ENCODE measurements around the gene BEND7. TPM values are rescaled to one million over a fixed set of nuclear protein-coding genes. Genes with fewer than 3 reads are reported as not detected.

Gene BEND7
- total and polyA plus RNA-seq, 2 of the 8 experiments (the other 6 are each of a cell fraction or from before 2014, with no cell fraction given) = 1.9 to 8.2 TPM

DNA sequence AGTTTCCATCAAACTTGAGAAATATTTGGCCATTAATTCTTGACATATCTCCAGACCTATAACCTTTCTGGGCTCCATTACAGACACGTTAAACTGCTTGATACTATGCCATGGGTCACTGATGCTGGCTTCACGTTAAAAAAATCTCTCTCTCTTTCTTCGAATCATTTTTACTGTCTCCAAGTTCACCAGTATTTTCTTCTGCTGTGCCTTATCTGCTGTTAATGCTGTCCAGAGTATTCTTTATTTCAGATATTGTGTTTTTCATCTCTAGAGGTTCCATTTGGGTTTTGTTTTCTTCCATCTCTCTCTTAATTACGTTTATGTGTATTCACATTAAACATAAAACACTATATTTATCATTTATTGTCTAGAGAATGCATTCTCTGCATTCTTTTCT is 45.1 kb upstream of the BEND7 start (continued):
- TF ChIP-seq, protein P1, sequence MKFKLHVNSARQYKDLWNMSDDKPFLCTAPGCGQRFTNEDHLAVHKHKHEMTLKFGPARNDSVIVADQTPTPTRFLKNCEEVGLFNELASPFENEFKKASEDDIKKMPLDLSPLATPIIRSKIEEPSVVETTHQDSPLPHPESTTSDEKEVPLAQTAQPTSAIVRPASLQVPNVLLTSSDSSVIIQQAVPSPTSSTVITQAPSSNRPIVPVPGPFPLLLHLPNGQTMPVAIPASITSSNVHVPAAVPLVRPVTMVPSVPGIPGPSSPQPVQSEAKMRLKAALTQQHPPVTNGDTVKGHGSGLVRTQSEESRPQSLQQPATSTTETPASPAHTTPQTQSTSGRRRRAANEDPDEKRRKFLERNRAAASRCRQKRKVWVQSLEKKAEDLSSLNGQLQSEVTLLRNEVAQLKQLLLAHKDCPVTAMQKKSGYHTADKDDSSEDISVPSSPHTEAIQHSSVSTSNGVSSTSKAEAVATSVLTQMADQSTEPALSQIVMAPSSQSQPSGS (IDR thresholded peaks at IDR 0.05; ENCODE audit: low read length) = no peak
- no peak for TF ChIP-seq TAF1 (IDR thresholded peaks at IDR 0.05; ENCODE audit: low read depth, low read length)
- TF ChIP-seq TCF12 (IDR thresholded peaks at IDR 0.05; ENCODE audit: low read depth, low read length) = no peak
- TF ChIP-seq CBX5 (IDR thresholded peaks at IDR 0.05; ENCODE audit: low read depth, low read length) = no peak
